HL-60/S4 treated with retinoic acid at 250 ng/mL for 4 days and 3 days (cell line): ENCODE data around the gene TAPBP.

Experiments
- in situ Hi-C: fragments of 300-500 bp; cut with MboI; formaldehyde crosslinking; loops from 2 replicates; pipeline ENCODE4 v1.7.0; 2022; ENCODE audit warnings: low sequenced_read_pairs

TAPBP gene

GRCh38 chr6:33249732-33250630, 63.9 kb downstream of the TAPBP start:
- in situ Hi-C loops, result no loop called here
